ENCODE data around the gene LILRB2.
"Not testable (repeated sequence)": the region's sequence is repeated elsewhere in the genome, so short reads cannot be mapped to it uniquely, and the experiment has no call there.

The LILRB2 gene

DNA sequence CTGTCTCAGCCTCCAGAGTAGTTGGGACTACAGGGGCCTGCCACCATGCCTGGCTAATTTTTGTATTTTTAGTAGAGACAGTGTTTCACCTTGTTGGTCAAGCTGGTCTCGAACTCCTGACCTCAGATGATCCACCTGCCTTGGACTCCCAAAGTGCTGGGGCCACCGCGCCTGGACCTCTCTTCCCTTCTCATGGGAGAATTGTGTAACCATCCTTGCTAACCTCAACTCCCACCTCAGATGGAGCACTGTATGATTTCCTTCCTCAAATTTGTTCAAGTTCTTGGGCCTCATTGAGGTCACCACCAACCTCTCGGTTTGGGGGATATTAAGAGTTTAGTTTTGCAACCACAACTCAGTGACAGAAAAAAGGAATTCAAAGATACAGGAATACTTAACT lies 21.3 kb upstream of the LILRB2 start:
- FAIRE-seq = no peak

DNA sequence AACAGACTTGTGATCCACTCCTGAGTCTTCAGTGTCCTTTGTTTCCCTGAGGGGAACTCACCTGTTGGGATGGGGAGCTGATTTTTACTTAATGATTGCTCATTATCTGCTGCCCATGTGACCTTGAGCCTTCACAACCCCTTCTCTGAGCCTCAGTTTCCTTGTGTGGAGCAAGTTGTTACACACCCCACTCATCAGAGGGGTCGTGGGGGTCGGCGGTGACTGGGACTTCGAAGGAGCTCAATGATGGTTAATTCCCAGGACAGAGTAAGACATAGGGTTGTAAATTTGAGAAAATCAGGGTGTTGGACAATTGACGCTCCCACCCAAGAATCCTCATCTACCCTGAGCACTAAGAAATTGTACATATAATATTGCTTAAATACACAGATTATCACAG lies 18.6 kb upstream of the LILRB2 start:
- no peak for FAIRE-seq

DNA sequence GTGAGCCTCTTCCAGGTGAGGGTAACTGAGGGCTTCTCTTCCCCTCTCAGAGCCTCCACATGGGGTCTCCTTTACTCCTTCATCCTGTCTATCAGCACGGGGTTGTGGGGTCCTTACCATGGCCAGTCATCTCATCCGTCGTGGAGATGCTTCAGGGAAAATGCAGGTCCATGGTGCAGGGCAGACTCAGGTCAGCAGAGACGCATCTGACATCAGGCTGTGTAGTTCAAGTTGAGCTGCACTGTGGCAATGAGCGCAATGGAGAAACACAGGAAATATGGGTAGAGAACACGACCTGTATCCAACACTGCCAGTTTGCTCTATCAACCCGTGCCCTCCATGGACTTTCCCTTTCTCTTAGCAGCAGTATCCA lies 18.2 kb upstream of the LILRB2 start:
- FAIRE-seq = no peak

DNA sequence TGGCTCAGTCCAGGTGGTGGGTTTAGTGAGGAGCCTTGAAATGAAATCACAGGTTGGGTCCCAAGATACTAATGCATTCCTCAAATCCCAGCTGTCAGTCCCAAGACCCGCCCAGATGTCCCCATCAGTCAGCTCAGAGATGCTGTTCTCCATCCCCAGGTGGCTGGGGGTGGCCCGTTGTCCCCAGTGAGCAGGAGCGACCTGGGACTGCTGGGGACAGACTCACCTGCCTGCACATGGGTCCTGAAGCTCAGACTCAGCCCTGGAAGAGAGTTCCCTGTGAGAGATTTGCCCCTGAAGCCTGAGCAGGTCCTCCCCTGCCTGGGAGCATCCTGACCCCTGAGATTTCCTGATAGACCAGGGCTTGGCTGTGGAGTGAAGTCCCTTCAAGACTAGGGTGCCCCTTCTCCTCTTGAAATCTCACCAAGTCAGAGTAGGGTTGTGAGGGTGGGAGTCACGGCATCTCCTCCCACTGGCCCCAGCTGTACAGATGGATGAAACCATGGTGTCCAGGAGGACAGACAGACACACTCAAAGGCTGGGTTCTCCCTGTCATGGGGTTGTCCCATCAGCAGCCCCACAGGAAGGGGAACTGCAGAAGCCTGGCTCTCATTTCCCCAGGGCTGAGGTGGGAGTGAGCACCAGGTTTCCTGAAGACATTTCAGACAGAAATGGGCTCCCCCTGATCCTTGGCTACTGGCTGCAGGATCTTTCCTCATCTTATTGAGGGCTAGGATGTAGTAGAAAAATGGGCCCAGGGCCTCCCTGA lies 17.6 kb upstream of the LILRB2 start:
- no peak for FAIRE-seq

DNA sequence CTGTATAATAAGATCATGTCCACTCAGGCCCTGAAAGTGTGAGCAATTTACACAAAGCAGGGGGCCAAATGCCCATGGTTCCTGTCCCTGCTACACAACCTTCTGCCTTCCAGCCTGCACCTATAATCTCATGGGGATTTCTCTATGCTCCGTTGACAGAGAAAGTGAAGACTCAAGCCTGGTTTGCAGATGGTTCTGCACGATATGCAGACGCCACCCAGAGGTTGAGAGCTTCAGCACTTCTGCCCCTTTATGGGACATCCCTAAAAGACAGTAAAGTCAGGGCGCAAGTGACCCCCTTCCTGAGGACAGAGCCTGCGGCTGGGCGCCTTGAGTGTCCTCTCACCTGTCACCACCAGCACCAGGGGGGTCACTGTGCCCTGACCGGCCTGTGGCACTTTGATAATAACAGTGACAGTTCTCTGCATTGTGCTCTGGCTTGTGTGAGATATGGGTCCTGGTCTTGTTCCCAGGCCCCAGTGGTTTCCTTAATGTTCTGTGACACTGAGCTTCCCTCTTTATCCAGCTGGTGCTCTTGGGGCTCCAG lies 16.9 kb upstream of the LILRB2 start:
- no peak for FAIRE-seq

DNA sequence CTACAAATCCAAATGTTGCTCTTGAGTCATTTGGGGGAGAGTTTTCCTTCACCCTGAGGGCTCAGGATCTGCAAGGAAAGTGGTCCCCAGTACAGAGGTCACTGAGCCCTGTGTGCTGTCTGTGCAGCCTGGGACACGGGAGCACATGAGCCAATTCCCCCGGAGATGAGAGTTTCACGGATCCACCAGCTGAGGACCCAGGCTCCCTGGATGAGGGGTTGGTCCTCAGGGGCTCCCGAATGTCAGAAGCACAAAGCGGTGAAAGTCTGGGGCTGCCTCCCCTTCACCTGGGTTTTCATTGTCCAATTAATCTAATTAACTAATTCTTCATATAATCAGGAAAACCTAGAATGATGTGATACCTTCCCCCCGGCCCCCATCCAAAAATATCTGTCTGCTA lies 13.6 kb upstream of the LILRB2 start:
- FAIRE-seq = no peak

DNA sequence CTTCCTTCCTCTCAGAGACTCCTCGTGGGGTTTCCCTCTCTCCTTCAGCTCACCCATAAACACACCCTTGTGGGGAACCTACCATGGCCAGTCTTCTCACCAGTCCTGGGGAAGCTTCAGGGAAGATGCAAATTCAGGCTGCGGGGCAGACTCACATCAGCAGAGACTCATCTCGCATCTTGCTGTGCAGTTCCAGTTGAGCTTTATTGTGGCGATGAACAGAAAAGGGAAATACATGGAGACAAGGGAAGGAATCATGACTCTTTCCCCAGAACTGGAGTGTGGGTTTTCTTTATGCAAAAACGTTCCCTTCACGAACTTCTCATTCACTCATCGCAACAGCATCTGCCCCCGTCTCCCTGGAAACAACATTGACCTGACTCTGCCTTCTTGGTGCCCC lies 8.2 kb upstream of the LILRB2 start:
- FAIRE-seq = not testable (repeated sequence)

DNA sequence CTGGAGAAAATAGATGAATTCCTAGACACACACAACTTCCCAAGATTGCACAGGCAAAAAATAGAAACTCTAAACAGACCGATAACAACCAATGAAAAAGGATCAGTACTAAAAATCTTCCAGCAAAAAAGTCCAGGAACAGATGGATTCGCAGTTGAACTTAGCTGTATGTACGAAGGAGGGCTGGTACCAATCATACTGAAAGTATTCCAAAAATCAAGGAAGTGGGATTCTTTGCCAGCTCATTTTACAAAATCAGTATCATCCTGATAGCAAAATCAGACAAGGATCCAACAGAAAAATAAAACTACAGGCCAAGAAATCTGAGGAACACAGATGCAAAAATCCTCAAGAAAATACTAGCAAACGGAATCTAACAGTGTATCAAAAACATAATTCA lies 6.5 kb upstream of the LILRB2 start:
- FAIRE-seq = no peak

DNA sequence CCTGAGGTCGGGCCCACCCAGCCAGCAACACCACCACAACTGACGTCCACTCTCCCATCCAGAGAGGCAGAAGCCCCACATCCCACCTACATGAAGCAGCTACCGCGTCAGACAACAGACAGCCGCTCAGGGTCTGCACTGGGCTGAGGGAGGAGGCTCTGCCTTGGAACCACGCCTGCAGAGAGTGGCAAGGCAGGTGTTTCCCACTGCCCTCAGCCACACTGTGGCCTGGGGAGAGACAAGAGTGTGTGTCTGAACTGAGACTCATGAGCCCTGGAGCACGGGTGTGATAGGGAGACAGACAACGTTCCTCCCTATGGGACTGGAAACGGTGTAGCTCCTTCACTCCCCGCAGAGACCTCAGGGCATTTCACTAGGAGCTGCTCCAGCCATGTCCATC lies 5.4 kb upstream of the LILRB2 start:
- FAIRE-seq = not testable (repeated sequence)

DNA sequence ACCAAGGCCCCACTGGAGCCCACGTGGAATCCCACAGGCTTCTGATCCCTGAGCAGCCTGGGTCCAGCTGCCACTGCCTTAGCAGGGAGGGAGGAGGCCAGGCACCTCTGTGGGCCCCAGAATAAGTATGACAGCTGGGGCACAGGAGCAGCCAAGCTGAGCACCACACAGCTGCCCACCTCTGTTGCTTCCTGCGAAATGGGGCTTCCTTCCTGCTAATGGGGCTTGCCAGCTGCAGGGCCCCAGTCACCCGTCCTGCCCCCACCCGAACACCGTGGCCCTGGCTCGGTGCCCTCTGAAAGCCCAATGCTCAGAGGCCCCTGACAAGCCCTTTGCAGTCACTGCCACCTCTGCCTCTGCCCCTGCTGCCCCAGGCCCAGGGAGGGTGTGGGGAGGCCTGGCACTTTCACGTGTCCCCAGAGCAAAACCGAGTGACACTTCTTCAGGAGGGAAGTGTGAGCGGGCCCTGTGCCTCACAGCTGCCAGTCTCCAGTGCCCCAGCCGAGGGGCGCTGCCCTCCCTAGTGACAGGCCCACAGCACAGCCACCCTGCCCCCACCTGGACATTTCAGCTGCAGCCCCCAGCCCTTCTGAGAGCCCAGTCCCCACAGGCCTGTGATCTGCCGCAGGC lies 4.6 kb upstream of the LILRB2 start:
- not testable (repeated sequence) for FAIRE-seq

DNA sequence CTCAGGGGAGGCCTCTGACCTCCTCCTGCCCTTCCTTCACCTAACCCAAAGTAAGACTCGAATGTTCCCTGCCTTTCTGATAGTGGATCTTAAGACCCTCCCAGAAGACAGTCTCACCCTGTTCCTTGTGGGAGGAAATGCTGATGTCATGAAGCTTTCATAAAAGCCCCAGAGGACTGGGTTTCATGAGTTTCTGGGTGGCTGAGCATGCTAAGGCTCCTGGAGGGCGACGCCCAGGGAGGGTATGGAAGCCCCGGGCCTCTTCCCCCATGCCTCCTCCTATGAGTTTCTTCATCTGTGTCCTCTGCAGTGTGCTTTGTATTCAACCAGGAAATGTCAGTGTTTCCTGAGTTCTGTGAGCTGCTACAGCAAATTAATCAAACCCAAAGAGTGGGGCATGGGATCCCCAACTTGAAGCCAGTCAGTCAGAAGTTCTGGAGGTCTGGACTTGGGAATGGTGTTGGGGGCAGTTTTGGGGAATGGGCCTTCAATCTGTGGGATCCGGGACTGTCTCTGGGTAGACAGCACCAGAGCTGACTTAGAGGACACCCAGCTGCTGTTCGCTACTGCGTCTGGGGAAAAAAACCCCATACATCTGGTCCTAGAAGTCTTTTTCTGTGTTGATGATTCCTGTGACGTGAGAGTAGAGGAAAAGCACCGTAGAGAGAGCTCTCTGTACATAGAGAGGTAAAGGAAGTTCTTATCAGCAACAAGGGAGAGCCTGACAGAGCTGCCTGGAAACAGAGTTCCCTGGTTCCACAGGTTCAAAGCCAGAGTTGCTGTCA lies 2.0 kb upstream of the LILRB2 start:
- FAIRE-seq = no peak

DNA sequence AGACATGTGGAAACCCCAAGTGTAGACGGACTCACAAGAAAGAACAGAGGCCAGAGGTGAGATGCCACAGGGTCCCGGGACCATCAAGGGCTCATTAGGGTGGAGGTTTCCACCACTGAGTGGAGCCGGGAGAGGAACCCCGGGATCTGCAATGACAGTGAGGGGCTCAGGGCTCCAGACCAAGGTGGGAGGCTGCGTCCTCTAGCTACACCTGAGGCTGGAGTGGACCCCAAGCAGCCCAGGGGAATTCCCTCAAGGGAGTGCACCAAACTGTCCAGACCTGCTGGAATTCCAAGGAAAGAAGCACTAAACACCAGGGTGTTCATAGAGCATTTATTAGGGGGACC lies 792 bp upstream of the LILRB2 start:
- not testable (repeated sequence) for FAIRE-seq

DNA sequence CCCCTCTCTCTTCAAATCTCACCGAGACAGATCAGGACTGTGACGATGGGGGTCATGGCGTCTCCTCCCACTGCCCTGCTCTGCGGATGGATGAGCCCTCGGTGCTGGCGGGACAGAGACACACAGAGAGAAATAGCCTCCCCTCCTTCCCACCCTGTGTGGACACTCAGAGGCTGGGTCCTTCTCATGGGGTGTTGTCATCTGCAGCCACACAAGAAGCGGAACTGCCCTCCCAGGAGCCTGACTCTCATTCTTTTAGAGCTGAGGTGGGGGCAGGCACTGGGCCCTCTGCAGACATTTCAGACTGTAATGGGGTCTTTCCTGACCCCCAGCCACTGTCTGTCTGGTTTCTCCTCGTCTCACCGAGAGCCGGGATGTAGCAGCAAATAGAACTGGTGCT lies 469 bp downstream of the LILRB2 start:
- FAIRE-seq = not testable (repeated sequence)

DNA sequence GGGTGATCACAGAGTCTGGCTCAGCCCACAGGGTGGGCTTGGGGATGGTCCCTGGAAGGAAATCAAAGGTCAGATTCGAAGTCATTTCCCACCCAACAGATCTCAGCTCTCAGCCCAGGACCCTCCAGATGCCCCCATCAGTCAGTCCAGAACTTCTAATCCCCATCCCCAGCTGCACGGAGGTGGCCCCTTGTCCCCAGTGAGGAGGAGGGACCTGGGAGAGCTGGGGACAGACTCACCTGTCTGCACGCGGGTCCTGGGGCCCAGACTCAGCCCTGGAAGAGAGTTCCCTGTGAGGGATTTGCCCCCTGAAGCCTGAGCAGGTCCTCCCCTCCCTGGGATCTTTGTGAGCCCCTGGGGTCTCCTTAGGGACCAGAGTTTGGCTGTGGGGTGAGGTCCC lies 885 bp downstream of the LILRB2 start:
- FAIRE-seq = not testable (repeated sequence)

DNA sequence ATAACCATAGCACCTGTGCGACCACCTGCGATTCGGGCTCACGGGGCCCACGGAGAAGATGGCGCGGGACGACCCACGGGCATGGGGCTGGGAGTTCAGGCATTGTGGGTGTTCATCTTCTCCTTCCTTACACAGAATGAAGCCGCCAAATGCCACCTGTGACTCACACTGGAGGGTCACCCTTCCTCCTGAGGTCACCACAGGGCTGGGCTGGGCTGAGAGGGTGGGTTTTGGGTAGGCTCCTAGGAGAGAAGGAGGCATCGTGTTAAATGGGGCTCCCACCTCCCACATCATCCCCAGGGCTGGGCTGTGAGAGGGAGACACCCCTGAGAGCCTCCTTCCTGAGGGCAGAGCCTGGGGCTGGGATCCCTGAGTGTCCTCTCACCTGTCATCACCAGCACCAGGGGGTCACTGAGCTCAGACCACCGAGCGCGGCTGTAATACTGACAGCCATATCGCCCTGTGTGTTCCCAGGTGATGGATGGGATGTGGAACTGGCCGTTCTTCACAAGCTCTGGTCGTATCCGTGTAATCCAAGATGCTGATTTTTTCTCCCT lies 1.4 kb downstream of the LILRB2 start:
- FAIRE-seq = no peak

DNA sequence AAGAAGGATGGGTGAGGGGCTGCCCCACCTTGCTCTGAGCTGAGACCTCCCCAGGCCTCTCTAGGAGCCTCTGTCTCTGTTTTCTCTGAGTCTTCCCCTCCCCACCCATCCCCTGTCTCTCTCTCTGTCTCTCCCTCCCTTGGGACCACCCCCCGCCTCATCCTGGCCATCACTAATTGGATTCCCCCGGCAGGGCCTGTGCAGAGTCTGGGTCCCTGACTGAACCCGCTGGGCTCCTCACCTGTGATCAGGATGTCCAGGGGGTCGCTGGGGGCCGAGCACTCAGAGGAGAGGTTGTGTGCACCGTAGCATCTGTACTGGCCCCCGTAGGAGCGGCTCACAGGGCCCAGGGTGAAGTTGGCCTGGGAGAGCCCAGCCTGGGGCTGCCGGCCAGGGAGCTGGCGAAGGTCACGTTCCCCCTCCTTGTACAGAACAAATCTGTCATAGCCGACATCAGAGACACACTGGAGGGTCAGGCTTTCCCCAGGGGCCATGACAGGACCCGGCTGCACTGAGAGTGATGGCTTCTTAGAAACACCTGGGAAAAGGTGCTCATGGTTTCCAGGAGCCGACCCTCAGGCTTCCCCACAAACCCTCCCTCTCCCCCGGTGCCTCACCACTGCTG lies 2.2 kb downstream of the LILRB2 start:
- FAIRE-seq = not testable (repeated sequence)

DNA sequence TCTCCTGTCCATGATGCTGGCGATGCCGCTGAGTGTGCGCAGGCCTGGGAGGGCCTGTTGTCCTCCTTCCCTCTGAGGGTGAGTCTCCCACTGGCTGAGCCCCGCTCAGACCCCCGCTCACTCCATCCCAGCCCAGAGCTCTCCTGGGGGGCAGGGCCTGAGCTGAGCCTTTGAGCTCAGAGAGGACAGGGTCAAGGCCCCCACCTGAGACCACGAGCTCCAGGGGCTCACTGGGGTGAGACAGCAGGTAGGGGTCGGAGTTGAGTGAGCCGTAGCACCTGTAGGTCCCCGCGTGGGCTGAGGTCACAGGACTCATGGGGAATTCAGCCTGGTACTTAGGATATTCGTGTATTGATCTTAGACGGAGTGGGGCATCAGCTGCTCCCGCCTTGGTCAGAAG lies 2.9 kb downstream of the LILRB2 start:
- FAIRE-seq = not testable (repeated sequence)

DNA sequence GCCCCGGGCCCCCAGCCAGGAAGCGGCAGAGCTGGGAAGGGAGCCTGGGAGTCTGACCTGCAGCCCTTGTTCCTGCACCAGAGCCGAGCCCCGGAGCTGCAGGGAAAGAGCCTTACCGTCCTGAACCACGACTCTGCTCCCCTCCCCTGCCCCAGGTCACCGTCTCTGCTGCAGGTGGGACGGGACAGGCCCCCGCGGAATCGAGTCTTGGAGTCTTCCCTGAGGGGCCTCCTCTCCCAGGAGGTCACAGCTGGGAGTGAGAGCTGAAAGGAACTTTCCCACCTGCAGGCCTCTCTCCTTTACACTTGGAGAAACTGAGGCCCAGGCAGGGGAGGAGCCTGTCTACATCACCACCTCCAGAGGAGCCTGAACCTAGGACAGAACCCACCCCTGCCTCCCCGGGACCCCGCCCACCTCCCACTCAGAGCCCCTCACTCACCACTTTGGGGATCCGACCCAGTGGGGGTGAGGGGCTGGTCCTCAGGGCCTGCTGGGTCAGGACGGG lies 3.7 kb downstream of the LILRB2 start:
- FAIRE-seq = not testable (repeated sequence)

DNA sequence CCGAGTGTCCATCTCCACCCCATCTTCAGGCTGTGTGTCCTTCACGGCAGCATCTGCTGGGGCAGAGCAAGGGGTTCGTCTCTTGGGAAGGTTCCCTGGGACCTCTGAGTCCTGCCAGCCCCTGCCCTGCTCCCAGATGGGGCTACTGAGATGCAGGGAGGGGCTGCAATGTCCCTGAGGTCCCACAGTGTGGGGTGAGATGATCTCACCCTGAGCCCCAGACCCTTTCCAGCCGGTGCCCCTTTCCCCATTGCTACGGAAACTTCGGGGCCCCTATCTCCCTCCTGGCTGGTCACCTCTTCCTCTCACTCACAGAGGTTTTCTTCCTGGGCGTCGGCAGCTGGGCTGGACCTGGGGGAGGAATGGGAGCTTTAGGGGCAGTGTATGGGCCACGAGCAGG lies 5.0 kb downstream of the LILRB2 start:
- no peak for FAIRE-seq

DNA sequence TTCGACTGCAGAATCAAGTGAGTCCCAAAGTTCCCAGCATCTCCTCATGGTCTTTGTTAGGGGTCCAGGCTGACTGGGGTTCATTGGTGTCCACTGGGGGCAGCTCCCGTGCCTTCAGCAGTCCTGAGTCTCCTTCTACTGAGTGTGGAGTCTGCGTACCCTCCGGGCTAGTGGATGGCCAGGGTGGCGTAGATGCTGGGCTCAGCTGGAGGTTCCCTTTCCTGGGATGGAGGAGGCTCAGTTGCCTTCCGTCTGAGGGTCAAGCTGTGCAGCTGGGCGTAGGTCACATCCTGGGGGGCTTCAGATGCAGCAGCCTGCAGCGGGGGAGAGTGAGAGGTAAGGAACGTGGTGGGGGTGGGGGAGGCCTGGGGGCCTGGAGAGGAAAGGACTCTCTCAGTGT lies 6.4 kb downstream of the LILRB2 start:
- FAIRE-seq = not testable (repeated sequence)

DNA sequence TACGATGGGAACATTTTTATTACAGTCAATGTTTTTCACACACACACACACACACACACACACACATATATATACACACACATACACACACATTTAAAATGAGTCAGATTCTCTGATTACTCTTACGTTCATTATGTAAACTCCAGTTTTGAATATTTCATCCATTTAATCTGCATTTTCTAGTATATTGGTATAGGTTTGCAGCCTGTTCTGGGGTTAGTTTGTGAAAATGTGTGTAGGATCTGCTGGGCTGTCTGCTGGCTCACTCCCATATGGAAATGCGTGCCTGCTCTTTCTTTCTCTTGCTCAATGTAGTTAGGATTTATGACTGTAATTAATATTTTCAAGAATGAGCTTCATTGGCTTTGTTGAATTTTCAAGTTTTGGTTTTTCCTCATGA lies 7.1 kb downstream of the LILRB2 start:
- no peak for FAIRE-seq

DNA sequence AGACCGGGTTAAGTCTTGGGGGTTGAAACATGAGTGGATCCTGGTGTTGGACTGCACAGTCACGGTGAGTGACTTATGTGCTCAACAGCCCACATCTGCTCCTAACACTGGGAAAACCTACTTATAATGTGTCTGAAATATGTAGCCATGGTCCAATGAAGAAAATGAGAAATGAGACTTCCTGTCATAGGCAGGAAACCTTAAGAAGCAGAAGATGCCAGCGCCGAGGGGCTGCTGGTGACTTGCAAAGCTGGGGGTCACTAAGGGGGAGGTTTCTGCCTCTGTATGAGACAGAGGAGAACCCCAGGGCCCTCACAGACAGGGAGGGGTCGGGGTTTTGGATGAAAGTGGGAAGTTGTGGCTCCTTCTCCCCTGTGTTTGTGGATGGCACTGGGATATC lies 8.7 kb downstream of the LILRB2 start:
- not testable (repeated sequence) for FAIRE-seq

DNA sequence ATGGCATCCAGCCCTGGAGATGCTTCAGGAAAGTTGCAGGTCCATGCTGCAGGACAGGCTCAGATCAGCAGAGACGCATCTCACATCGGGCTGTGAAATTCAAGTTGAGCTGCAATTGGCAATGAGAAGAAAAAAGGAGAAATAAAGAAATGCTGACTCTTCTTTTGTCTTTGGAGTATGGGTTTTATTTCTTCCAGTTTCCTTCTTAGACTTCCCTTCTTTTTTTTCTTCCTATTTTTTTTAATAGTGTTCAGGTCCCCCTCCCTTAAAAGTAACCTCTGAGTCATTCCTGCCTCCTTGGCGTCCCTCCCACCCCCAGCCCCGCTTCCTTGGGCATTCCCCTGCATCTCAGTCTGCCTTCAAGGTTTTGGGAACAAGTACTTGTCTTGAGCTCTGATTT lies 9.3 kb downstream of the LILRB2 start:
- not testable (repeated sequence) for FAIRE-seq
